DOHH2 (cell line): ENCODE data around the gene EVC.

ENCODE experiments used
- H3F3A ChIP-seq: fragments of 200-600 bp; sonication (generic), shearing (Covaris generic); 2 replicates; pipeline ENCODE4 v1.6.0; 2016; ENCODE audit warnings: antibody characterized with exemption, mild to moderate bottlenecking; ENCODE audit not compliant: control insufficient read depth, insufficient read depth
- H3K27ac ChIP-seq: fragments of 200-600 bp; sonication (generic); 2 replicates; pipeline ENCODE4 v1.5.1; 2014; ENCODE audit warnings: low read depth, mild to moderate bottlenecking, low read length, moderate library complexity
- H3K27me3 ChIP-seq: fragments of 200-600 bp; sonication (generic); 2 replicates; pipeline ENCODE4 v1.6.1; 2014; ENCODE audit warnings: mild to moderate bottlenecking, low read length, mixed read lengths; ENCODE audit not compliant: control insufficient read depth
- H3K36me3 ChIP-seq: fragments of 200-600 bp; sonication (generic); 2 replicates; pipeline ENCODE4 v1.6.1; 2014; ENCODE audit warnings: mild to moderate bottlenecking, low read length, moderate library complexity, mixed read lengths; ENCODE audit not compliant: control insufficient read depth
- H3K4me1 ChIP-seq: fragments of 200-600 bp; sonication (generic); 2 replicates; pipeline ENCODE4 v1.6.1; 2014; ENCODE audit warnings: mild to moderate bottlenecking, low read length, mixed read lengths; ENCODE audit not compliant: control insufficient read depth
- H3K4me2 ChIP-seq: fragments of 200-600 bp; sonication (generic); 2 replicates; pipeline ENCODE4 v1.6.0; 2014; ENCODE audit warnings: mild to moderate bottlenecking, low read length, moderate library complexity
- H3K4me3 ChIP-seq: fragments of 200-600 bp; sonication (generic); 2 replicates; pipeline ENCODE4 v1.5.1; 2014; ENCODE audit warnings: mild to moderate bottlenecking, low read length, mixed read lengths
- H3K79me2 ChIP-seq: fragments of 200-600 bp; sonication (generic); 2 replicates; pipeline ENCODE4 v1.6.1; 2014; ENCODE audit warnings: mild to moderate bottlenecking, low read length, mixed read lengths; ENCODE audit not compliant: control insufficient read depth
- H3K9me2 ChIP-seq: fragments of 200-600 bp; sonication (generic); replicated peaks from 2 replicates; pipeline ENCODE4 v1.6.1; 2014; ENCODE audit warnings: mild to moderate bottlenecking, low read length, mixed read lengths; ENCODE audit not compliant: control insufficient read depth
- H3K9me3 ChIP-seq: fragments of 200-600 bp; sonication (generic); 2 replicates; pipeline ENCODE4 v1.6.1; 2014; ENCODE audit warnings: antibody characterized with exemption, low read length, mixed read lengths; ENCODE audit not compliant: control insufficient read depth, insufficient read depth
- H4K20me1 ChIP-seq: fragments of 200-600 bp; sonication (generic); 2 replicates; pipeline ENCODE4 v1.6.0; 2014; ENCODE audit warnings: low read depth, mild to moderate bottlenecking, antibody characterized with exemption, low read length, moderate library complexity; ENCODE audit not compliant: control insufficient read depth, insufficient read depth
- CTCF ChIP-seq: fragments of 200-600 bp; sonication (generic); IDR thresholded peaks from one replicate; pipeline ENCODE4 v1.5.1; 2014; ENCODE audit warnings: antibody characterized with exemption, mild to moderate bottlenecking, low read depth, low read length; ENCODE audit not compliant: poor library complexity, severe bottlenecking
- EZH2phosphoT487 ChIP-seq: fragments of 200-600 bp; sonication (generic); IDR thresholded peaks from 2 replicates; pipeline ENCODE4 v1.6.1; 2017; ENCODE audit warnings: borderline replicate concordance, mild to moderate bottlenecking, antibody characterized with exemption, low read length, moderate library complexity, mixed read lengths

EVC gene

GRCh38 chr4:5757536-5757935 is 46.5 kb downstream of the EVC start:
- no peak overlapping the region for H3K27ac ChIP-seq
- TF ChIP-seq EZH2phosphoT487 (no peak), CTCF (no peak)

GRCh38 chr4:5757954-5758353 is 47.0 kb downstream of the EVC start:
- Histone ChIP-seq H3K4me1 (no peaks in the 10 kb centered on the region), H3K9me3 (no peaks in the 10 kb centered on the region), H3K4me2 (no peak overlapping the region), H3K36me3 (no peaks in the 10 kb centered on the region), H3F3A (no peaks in the 10 kb centered on the region), H3K27me3 (no peaks in the 10 kb centered on the region), H3K27ac (no peak overlapping the region), H3K4me3 (no peak overlapping the region), H4K20me1 (no peaks in the 10 kb centered on the region), H3K79me2 (no peaks in the 10 kb centered on the region), H3K9me2 (no peaks in the 10 kb centered on the region)
- TF ChIP-seq CTCF (no peak), EZH2phosphoT487 (no peak)

More at GRCh38 chr4:5757536-5757935, 46.5 kb downstream of the EVC start:
- no peaks in the 10 kb centered on the region for H3K9me2 ChIP-seq
- no peaks in the 10 kb centered on the region for H3K4me1 ChIP-seq
- H3K79me2 ChIP-seq, result no peaks in the 10 kb centered on the region
- H3K27me3 ChIP-seq, result no peaks in the 10 kb centered on the region
- H3K9me3 ChIP-seq, result no peaks in the 10 kb centered on the region
- H3F3A ChIP-seq, result no peaks in the 10 kb centered on the region
- H3K36me3 ChIP-seq, result no peaks in the 10 kb centered on the region
- H3K4me3 ChIP-seq, result no peak overlapping the region
- H4K20me1 ChIP-seq, result no peaks in the 10 kb centered on the region
- H3K4me2 ChIP-seq, result no peak overlapping the region

GRCh38 chr4:5758741-5759140 is 47.7 kb downstream of the EVC start:
- no peak overlapping the region for H3K4me2 ChIP-seq
- no peaks in the 10 kb centered on the region for H3K79me2 ChIP-seq
- no peaks in the 10 kb centered on the region for H3K9me3 ChIP-seq
- no peak overlapping the region for H3K27ac ChIP-seq
- TF ChIP-seq CTCF, result no peak
- no peak for TF ChIP-seq EZH2phosphoT487
- no peaks in the 10 kb centered on the region for H3F3A ChIP-seq
- no peaks in the 10 kb centered on the region for H3K36me3 ChIP-seq
- H3K9me2 ChIP-seq, result no peaks in the 10 kb centered on the region
- no peak overlapping the region for H3K4me3 ChIP-seq
- H4K20me1 ChIP-seq, result no peaks in the 10 kb centered on the region
- no peaks in the 10 kb centered on the region for H3K27me3 ChIP-seq
- H3K4me1 ChIP-seq, result no peaks in the 10 kb centered on the region
